ENCODE data around the gene ZNHIT1.

The ZNHIT1 gene

GRCh38 chr7:101271021-101271420 is 53.1 kb downstream of the ZNHIT1 start:
- Histone ChIP-seq H3K4me2 (ENCODE audit: low read length) (no peak overlapping the region), H3K27ac (ENCODE audit: low read length) (no peak overlapping the region), H3K79me2 (ENCODE audit: low read length) (no peaks in the 10 kb centered on the region)

GRCh38 chr7:101273206-101273605 is 55.2 kb downstream of the ZNHIT1 start:
- Histone ChIP-seq H2AFZ (ENCODE audit: low read depth, low read length) (no peak overlapping the region), H3K36me3 (replicated peaks; ENCODE audit: low read depth, low read length) (no peaks in the 10 kb centered on the region), H3K9ac (ENCODE audit: low read length) (no peak overlapping the region), H3K4me1 (ENCODE audit: low read length) (no peaks in the 10 kb centered on the region), H4K20me1 (ENCODE audit: insufficient read depth, low read length) (no peaks in the 10 kb centered on the region), H3K9me3 (ENCODE audit: insufficient read depth, low read length) (no peaks in the 10 kb centered on the region), H3K27ac (ENCODE audit: low read length) (no peak overlapping the region), H3K79me2 (ENCODE audit: low read length) (no peaks in the 10 kb centered on the region), H3K27me3 (ENCODE audit: low read depth, low read length) (0 out of 2 replicates have a peak, but pooled peaks cover 2% of the 10 kb centered on the region), H3K4me2 (ENCODE audit: low read length) (no peak overlapping the region), H3K4me3 (ENCODE audit: low read length) (no peak overlapping the region)
- TF ChIP-seq EZH2phosphoT487 (IDR thresholded peaks at IDR 0.05; ENCODE audit: low read depth), result no peak
- TF ChIP-seq, protein P1, sequence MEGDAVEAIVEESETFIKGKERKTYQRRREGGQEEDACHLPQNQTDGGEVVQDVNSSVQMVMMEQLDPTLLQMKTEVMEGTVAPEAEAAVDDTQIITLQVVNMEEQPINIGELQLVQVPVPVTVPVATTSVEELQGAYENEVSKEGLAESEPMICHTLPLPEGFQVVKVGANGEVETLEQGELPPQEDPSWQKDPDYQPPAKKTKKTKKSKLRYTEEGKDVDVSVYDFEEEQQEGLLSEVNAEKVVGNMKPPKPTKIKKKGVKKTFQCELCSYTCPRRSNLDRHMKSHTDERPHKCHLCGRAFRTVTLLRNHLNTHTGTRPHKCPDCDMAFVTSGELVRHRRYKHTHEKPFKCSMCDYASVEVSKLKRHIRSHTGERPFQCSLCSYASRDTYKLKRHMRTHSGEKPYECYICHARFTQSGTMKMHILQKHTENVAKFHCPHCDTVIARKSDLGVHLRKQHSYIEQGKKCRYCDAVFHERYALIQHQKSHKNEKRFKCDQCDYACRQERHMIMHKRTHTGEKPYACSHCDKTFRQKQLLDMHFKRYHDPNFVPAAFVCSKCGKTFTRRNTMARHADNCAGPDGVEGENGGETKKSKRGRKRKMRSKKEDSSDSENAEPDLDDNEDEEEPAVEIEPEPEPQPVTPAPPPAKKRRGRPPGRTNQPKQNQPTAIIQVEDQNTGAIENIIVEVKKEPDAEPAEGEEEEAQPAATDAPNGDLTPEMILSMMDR (IDR thresholded peaks at IDR 0.05; ENCODE audit: low read depth, low read length), result no peak

More at GRCh38 chr7:101271021-101271420, 53.1 kb downstream of the ZNHIT1 start:
- no peaks in the 10 kb centered on the region for H3K9me3 ChIP-seq (ENCODE audit: insufficient read depth, low read length)
- no peak overlapping the region for H2AFZ ChIP-seq (ENCODE audit: low read depth, low read length)
- TF ChIP-seq EZH2phosphoT487 (IDR thresholded peaks at IDR 0.05; ENCODE audit: low read depth), result no peak
- TF ChIP-seq, protein P1 (IDR thresholded peaks at IDR 0.05; ENCODE audit: low read depth, low read length), result no peak
- H3K9ac ChIP-seq (ENCODE audit: low read length), result no peak overlapping the region
- no peaks in the 10 kb centered on the region for H4K20me1 ChIP-seq (ENCODE audit: insufficient read depth, low read length)
- 0 out of 2 replicates have a peak, but pooled peaks cover 2% of the 10 kb centered on the region for H3K27me3 ChIP-seq (ENCODE audit: low read depth, low read length)
- no peaks in the 10 kb centered on the region for H3K4me1 ChIP-seq (ENCODE audit: low read length)
- no peaks in the 10 kb centered on the region for H3K36me3 ChIP-seq (replicated peaks; ENCODE audit: low read depth, low read length)
- no peak overlapping the region for H3K4me3 ChIP-seq (ENCODE audit: low read length)

Data from OCI-LY3 (cell line).